GM21423 (cell line): ENCODE data around the gene BRAP.
"Not testable (repeated sequence)": the region's sequence is repeated elsewhere in the genome, so short reads cannot be mapped to it uniquely, and the experiment has no call there.

Experiments used
- ATAC-seq: cut with Tn5 transposase; IDR thresholded peaks from one replicate; pipeline ENCODE4 v1.9.1; 2021; ENCODE audit warnings: mild to moderate bottlenecking, moderate library complexity; ENCODE audit not compliant: unreplicated experiment

The BRAP gene

GRCh38 chr12:111685811-111686573 is at the start of gene BRAP, which contains the start of gene ACAD10:
TSS of gene BRAP (minus strand) at chr12:111685956. CDS start at chr12:111685792, 164 bp downstream.
TSS of gene ACAD10 (plus strand) at chr12:111686053. CDS start at chr12:111692710, 6,657 bp downstream.
- ATAC-seq: peak; percentile 84

- ATAC-seq: no peak
These were observed 47.7 kb upstream of the BRAP start for GRCh38 chr12:111733340-111733915.

GRCh38 chr12:111732786-111733185 is 47.0 kb upstream of the BRAP start:
- ATAC-seq: no peak

- no peak for ATAC-seq
These were observed 44.7 kb upstream of the BRAP start for GRCh38 chr12:111730420-111730819.

GRCh38 chr12:111728795-111729194 is 43.0 kb upstream of the BRAP start:
- no peak for ATAC-seq

- ATAC-seq: not testable (repeated sequence)
These were observed 38.0 kb upstream of the BRAP start for GRCh38 chr12:111723646-111724360.

- ATAC-seq: no peak
These were observed 34.7 kb upstream of the BRAP start for GRCh38 chr12:111720457-111720856.

- not testable (repeated sequence) for ATAC-seq
These were observed 33.6 kb upstream of the BRAP start for GRCh38 chr12:111719316-111719715.

GRCh38 chr12:111715279-111715678 is 29.5 kb upstream of the BRAP start:
- ATAC-seq: no peak

- no peak for ATAC-seq
These were observed 20.4 kb upstream of the BRAP start for GRCh38 chr12:111706145-111706544.

GRCh38 chr12:111705672-111706071 is 19.9 kb upstream of the BRAP start:
- ATAC-seq: no peak

- no peak for ATAC-seq
These were observed 14.2 kb upstream of the BRAP start for GRCh38 chr12:111699962-111700361.

- no peak for ATAC-seq
These were observed 8.1 kb upstream of the BRAP start for GRCh38 chr12:111693818-111694217.

GRCh38 chr12:111692575-111693210 is 6.9 kb upstream of the BRAP start:
- ATAC-seq: no peak

- ATAC-seq: no peak
These were observed 5.5 kb upstream of the BRAP start for GRCh38 chr12:111691262-111691661.

- no peak for ATAC-seq
These were observed 2.2 kb upstream of the BRAP start for GRCh38 chr12:111687952-111688351.

GRCh38 chr12:111687255-111687654 is 1.5 kb upstream of the BRAP start:
- ATAC-seq: no peak

- ATAC-seq: no peak
These were observed 884 bp upstream of the BRAP start for GRCh38 chr12:111686574-111687105.

GRCh38 chr12:111685322-111685810 is 390 bp downstream of the BRAP start:
- peak; percentile 11 for ATAC-seq

- not testable (repeated sequence) for ATAC-seq
These were observed 1.1 kb downstream of the BRAP start for GRCh38 chr12:111684485-111685198.
